HuH-7 (cell line): ENCODE measurements around the gene APOBEC3H.

Experiments
- DNase-seq: peaks from one replicate; pipeline ENCODE4 v3.0.0; 2011; ENCODE audit warnings: low spot score

APOBEC3H gene

GRCh38 chr22:39081016-39081415, 16.0 kb upstream of the APOBEC3H start:
- no peak for DNase-seq

GRCh38 chr22:39081598-39081997, 15.4 kb upstream of the APOBEC3H start:
- DNase-seq: no peak

- DNase-seq: no peak
Observed at GRCh38 chr22:39083212-39084165, 13.6 kb upstream of the APOBEC3H start.

- DNase-seq: no peak
Observed at GRCh38 chr22:39084666-39085065, 12.4 kb upstream of the APOBEC3H start.

GRCh38 chr22:39087098-39087497, 9.9 kb upstream of the APOBEC3H start:
- no peak for DNase-seq

GRCh38 chr22:39087881-39088684, 9.0 kb upstream of the APOBEC3H start:
- DNase-seq: no peak

- no peak for DNase-seq
Observed at GRCh38 chr22:39088685-39089032, 8.4 kb upstream of the APOBEC3H start.

GRCh38 chr22:39089928-39090327, 7.1 kb upstream of the APOBEC3H start:
- no peak for DNase-seq

- no peak for DNase-seq
Observed at GRCh38 chr22:39090426-39091064, 6.5 kb upstream of the APOBEC3H start.

GRCh38 chr22:39091126-39092081, 5.6 kb upstream of the APOBEC3H start:
- DNase-seq: no peak

- DNase-seq: no peak
Observed at GRCh38 chr22:39092111-39092862, 4.8 kb upstream of the APOBEC3H start.

GRCh38 chr22:39094717-39095389, 2.2 kb upstream of the APOBEC3H start:
- no peak for DNase-seq

GRCh38 chr22:39095971-39096370, 1.1 kb upstream of the APOBEC3H start:
- DNase-seq: no peak

GRCh38 chr22:39098026-39098425, 982 bp downstream of the APOBEC3H start:
- DNase-seq: no peak

- no peak for DNase-seq
Observed at GRCh38 chr22:39098576-39098975, 1.5 kb downstream of the APOBEC3H start.

GRCh38 chr22:39101226-39101625, 4.2 kb downstream of the APOBEC3H start:
- DNase-seq: no peak

- no peak for DNase-seq
Observed at GRCh38 chr22:39103431-39103830, 6.4 kb downstream of the APOBEC3H start.

GRCh38 chr22:39106326-39106725, 9.3 kb downstream of the APOBEC3H start:
- DNase-seq: no peak

- no peak for DNase-seq
Observed at GRCh38 chr22:39108487-39108886, 11.4 kb downstream of the APOBEC3H start.

- no peak for DNase-seq
Observed at GRCh38 chr22:39109361-39109760, 12.3 kb downstream of the APOBEC3H start.
